Loucy (cell line): ENCODE results near the gene CILP.

Experiments used
- EZH2phosphoT487 ChIP-seq: fragments of 200-600 bp; IDR thresholded peaks from 2 replicates; pipeline ENCODE4 v1.6.1; 2018; ENCODE audit warnings: antibody characterized with exemption, mild to moderate bottlenecking, moderate library complexity, borderline replicate concordance
- TF ChIP-seq, protein P1 (sequence below): fragments of 200-600 bp; sonication (generic); conservative IDR thresholded peaks from 2 replicates; pipeline ENCODE4 v1.5.1; 2014; ENCODE audit warnings: mild to moderate bottlenecking, antibody characterized with exemption, low read length

DNA sequence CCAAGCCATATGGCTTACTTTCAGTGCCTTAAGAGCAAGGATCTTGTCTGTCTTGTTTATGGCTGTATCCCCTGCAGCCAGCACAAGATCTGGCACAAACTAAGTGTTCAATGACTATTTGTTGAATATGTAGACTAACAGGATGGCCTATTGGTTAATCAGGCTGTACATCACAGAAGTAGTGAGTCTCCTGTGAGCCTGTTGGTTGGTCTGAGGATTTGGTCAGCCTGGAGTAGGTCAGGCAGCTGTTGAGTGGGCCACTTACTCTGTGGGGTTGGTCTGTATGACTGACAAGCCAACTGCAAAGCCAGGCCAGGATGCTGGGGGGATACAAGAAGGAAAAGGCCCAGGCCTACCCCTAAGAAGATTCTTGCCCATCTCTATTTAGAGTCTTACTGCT is 33.4 kb upstream of the CILP start:
- TF ChIP-seq, protein P1, sequence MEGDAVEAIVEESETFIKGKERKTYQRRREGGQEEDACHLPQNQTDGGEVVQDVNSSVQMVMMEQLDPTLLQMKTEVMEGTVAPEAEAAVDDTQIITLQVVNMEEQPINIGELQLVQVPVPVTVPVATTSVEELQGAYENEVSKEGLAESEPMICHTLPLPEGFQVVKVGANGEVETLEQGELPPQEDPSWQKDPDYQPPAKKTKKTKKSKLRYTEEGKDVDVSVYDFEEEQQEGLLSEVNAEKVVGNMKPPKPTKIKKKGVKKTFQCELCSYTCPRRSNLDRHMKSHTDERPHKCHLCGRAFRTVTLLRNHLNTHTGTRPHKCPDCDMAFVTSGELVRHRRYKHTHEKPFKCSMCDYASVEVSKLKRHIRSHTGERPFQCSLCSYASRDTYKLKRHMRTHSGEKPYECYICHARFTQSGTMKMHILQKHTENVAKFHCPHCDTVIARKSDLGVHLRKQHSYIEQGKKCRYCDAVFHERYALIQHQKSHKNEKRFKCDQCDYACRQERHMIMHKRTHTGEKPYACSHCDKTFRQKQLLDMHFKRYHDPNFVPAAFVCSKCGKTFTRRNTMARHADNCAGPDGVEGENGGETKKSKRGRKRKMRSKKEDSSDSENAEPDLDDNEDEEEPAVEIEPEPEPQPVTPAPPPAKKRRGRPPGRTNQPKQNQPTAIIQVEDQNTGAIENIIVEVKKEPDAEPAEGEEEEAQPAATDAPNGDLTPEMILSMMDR = no peak
- TF ChIP-seq EZH2phosphoT487 = no peak
